ENCODE measurements around the gene CACNA1E.

The CACNA1E gene

DNA sequence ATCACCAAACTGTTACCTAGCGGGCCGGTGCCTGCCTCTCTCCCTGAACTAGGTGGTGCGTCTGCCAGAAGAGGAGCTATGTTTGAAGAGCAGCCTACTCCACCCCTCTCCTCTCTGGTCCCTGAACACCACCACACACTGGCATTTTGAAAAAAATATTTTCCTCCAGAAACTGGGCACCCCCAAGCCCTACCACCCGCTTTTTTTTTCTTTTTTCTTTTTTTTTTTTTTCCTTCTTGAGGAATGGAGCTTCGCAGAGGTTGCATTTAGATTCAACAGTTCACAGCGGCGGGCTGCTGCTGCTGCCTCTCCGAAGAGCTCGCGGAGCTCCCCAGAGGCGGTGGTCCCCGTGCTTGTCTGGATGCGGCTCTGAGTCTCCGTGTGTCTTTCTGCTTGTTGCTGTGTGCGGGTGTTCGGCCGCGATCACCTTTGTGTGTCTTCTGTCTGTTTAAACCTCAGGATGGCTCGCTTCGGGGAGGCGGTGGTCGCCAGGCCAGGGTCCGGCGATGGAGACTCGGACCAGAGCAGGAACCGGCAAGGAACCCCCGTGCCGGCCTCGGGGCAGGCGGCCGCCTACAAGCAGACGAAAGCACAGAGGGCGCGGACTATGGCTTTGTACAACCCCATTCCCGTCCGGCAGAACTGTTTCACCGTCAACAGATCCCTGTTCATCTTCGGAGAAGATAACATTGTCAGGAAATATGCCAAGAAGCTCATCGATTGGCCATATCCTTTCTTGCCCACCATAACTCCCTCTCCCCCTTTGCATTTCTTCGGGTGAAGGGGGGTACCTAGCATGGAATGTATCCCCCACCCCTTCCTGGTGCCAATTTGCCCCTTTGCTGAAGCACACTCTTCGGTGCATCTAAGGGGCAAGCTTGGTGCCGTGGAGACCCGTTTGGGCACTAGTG is at the start of gene CACNA1E:
Gene CACNA1E (plus strand): TSS at position 233 of the 911 bp plus-strand sequence. CDS start 228 bp downstream, at position 461.
- Histone ChIP-seq H3K27ac (ENCODE audit: low read depth, low read length) (no peak within 1 kb of the TSS), H3K4me1 (ENCODE audit: control insufficient read depth, insufficient read depth, low read length) (peaks cover 10% of the 10 kb centered on the region), H3K36me3 (ENCODE audit: control insufficient read depth, insufficient read depth, low read length) (no peaks in the 10 kb centered on the region), H3K9ac (ENCODE audit: low read length) (no peak within 1 kb of the TSS), H3K9me3 (ENCODE audit: control insufficient read depth, insufficient read depth, low read depth, low read length) (no peaks in the 10 kb centered on the region), H3K27me3 (ENCODE audit: control insufficient read depth, insufficient read depth, low read length) (peaks cover 89% of the 10 kb centered on the region), H3K4me3 (ENCODE audit: low read depth, low read length) (peak within 1 kb of the TSS; percentile 53)

DNA sequence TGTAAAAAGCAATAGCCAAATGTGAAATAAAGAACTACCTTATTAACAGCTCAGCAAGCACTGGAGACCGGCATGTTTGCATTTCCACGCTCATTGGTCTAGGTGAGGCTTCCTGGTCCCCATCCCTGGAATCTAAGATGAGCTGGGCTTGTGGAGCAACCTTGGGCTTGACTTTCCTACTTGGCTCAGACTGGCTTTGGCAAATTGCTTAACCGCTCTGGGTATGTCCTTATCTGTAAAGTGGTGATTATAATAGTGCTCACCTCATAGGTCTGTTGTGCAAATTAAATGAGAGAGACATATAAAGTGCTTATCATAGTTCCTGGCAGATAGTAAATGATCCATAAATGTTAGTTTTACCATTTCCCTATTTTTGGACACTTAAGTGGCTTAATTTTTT is 49.4 kb upstream of the CACNA1E start:
- H3K36me3 ChIP-seq (ENCODE audit: control insufficient read depth, insufficient read depth, low read length): no peaks in the 10 kb centered on the region
- H3K27me3 ChIP-seq (ENCODE audit: control insufficient read depth, insufficient read depth, low read length): no peaks in the 10 kb centered on the region; the same call in 1 of the 2 replicates
- no peaks in the 10 kb centered on the region for H3K9me3 ChIP-seq (ENCODE audit: control insufficient read depth, insufficient read depth, low read depth, low read length)
- no peaks in the 10 kb centered on the region for H3K4me1 ChIP-seq (ENCODE audit: control insufficient read depth, insufficient read depth, low read length)
- H3K27ac ChIP-seq (ENCODE audit: low read depth, low read length): no peak overlapping the region
- H3K4me3 ChIP-seq (ENCODE audit: low read depth, low read length): no peak overlapping the region
- no peak overlapping the region for H3K9ac ChIP-seq (ENCODE audit: low read length)

DNA sequence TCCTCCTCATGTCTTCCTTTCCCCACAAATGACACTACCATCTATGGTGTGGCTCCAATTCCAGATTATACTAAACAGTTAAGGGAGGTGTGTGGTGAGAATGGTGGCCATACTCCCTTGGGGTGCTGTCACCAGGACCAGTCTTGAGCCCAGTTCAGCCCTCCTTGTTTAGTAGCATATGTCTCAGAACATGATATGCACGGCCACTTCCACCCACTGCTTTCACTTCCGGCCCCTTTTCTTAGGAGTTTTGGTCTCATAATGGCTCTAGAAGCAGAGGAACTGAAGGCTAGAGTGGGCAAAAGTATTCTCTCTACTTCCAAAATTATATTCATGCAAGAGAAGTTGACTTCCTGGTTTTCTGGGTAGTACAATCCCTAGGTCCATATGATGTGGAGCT is 45.3 kb upstream of the CACNA1E start:
- Histone ChIP-seq H3K9ac (ENCODE audit: low read length) (no peak overlapping the region), H3K36me3 (ENCODE audit: control insufficient read depth, insufficient read depth, low read length) (no peaks in the 10 kb centered on the region), H3K4me1 (ENCODE audit: control insufficient read depth, insufficient read depth, low read length) (no peaks in the 10 kb centered on the region), H3K9me3 (ENCODE audit: control insufficient read depth, insufficient read depth, low read depth, low read length) (no peaks in the 10 kb centered on the region), H3K4me3 (ENCODE audit: low read depth, low read length) (no peak overlapping the region), H3K27me3 (ENCODE audit: control insufficient read depth, insufficient read depth, low read length) (no peaks in the 10 kb centered on the region; the same call in 1 of the 2 replicates), H3K27ac (ENCODE audit: low read depth, low read length) (no peak overlapping the region)

DNA sequence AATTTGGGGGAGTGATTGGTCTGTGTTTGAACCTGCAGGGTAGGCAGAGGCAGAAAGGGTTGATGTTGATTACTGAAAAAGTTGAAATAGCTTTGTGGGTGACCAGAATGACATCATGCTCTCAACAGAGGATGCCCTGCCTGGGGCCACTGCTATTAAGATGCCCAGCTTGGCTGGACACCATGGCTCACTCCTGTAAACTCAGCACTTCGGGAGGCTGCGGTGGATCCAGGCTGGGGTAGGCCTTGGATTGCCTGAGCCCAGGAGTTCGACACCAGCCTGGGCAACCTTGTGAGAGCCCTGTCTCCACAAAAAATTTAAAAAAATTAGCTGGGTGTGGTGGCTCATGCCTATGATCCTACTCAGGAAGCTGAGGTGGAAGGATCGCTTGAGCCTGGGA is 42.8 kb upstream of the CACNA1E start:
- H3K4me1 ChIP-seq (ENCODE audit: control insufficient read depth, insufficient read depth, low read length): no peaks in the 10 kb centered on the region
- H3K27ac ChIP-seq (ENCODE audit: low read depth, low read length): no peak overlapping the region
- H3K27me3 ChIP-seq (ENCODE audit: control insufficient read depth, insufficient read depth, low read length): no peaks in the 10 kb centered on the region; the same call in 1 of the 2 replicates
- H3K9me3 ChIP-seq (ENCODE audit: control insufficient read depth, insufficient read depth, low read depth, low read length): no peaks in the 10 kb centered on the region
- H3K36me3 ChIP-seq (ENCODE audit: control insufficient read depth, insufficient read depth, low read length): no peaks in the 10 kb centered on the region
- no peak overlapping the region for H3K9ac ChIP-seq (ENCODE audit: low read length)
- no peak overlapping the region for H3K4me3 ChIP-seq (ENCODE audit: low read depth, low read length)

DNA sequence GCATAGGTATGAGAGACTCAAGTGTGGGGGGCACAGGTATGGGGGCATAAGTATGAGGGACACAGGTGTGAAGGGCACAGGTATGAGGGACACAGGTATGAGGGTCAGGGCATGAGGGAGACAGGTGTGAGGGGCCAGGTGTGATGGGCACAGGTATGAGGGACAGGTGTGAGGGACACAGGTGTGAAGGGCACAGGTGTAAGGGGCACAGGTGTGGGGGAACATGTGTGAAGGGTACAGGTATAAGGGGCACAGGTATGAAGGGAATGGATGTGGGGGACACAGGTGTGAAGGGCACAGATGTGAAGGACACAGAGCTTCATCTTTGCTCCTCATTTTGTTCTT is 41.2 kb upstream of the CACNA1E start:
- Histone ChIP-seq H3K36me3 (ENCODE audit: control insufficient read depth, insufficient read depth, low read length) (no peaks in the 10 kb centered on the region), H3K4me1 (ENCODE audit: control insufficient read depth, insufficient read depth, low read length) (no peaks in the 10 kb centered on the region), H3K4me3 (ENCODE audit: low read depth, low read length) (no peak overlapping the region), H3K27me3 (ENCODE audit: control insufficient read depth, insufficient read depth, low read length) (no peaks in the 10 kb centered on the region; the same call in 1 of the 2 replicates), H3K9ac (ENCODE audit: low read length) (no peak overlapping the region), H3K27ac (ENCODE audit: low read depth, low read length) (no peak overlapping the region), H3K9me3 (ENCODE audit: control insufficient read depth, insufficient read depth, low read depth, low read length) (no peaks in the 10 kb centered on the region)

DNA sequence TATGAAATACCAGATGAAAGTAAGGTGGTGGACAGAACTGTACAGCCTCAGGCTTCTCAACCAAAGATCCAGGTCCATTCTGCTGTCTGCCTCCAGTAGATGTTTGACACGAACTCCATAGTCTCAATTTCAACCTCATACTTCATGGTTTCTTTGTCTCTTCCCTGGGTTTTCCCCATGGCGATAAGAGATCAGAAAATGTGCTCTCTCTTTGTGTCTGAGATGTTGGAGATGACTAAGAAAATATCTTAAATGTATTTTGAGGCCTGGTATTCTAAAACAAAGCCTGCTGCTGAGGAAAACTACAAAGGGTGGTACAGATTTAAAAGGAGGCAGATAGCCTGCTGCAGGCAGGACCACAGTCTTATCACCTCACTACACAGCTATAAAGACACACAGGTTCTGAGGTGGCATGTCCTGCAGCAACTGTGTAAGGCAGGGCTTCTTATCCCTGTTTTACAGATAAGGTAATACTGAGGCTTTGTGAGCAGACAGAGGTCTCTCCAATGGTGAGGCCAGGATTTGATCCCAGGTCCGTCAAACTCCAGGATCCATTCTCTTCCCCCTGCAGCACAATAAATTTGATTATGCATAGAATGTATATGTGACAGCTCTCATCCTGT is 40.0 kb upstream of the CACNA1E start:
- H3K27ac ChIP-seq (ENCODE audit: low read depth, low read length): no peak overlapping the region
- no peaks in the 10 kb centered on the region for H3K4me1 ChIP-seq (ENCODE audit: control insufficient read depth, insufficient read depth, low read length)
- H3K9me3 ChIP-seq (ENCODE audit: control insufficient read depth, insufficient read depth, low read depth, low read length): peaks cover 6% of the 10 kb centered on the region; the same call in 1 of the 2 replicates
- H3K36me3 ChIP-seq (ENCODE audit: control insufficient read depth, insufficient read depth, low read length): no peaks in the 10 kb centered on the region
- no peak overlapping the region for H3K9ac ChIP-seq (ENCODE audit: low read length)
- no peaks in the 10 kb centered on the region for H3K27me3 ChIP-seq (ENCODE audit: control insufficient read depth, insufficient read depth, low read length)
- no peak overlapping the region for H3K4me3 ChIP-seq (ENCODE audit: low read depth, low read length)

DNA sequence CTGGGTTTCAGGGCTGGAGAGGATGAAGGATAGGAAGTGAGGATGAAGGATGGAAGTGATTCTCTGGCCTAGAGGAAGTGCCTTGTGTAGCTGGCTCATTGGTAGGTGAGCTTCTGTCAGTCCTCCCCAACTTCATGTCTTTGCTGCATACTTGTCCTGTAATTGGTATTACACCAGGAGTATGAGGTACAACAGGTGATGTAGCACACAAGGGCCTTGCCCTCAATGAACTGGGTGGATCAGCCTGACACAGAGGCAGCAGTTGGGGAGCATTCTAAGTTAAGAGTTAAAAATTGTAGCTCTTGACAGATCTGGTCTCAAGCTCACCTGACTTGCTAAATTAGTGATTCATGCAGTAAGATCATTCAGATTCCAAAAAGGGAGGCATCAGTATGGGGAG is 37.9 kb upstream of the CACNA1E start:
- Histone ChIP-seq H3K4me3 (ENCODE audit: low read depth, low read length) (no peak overlapping the region), H3K27me3 (ENCODE audit: control insufficient read depth, insufficient read depth, low read length) (no peaks in the 10 kb centered on the region), H3K36me3 (ENCODE audit: control insufficient read depth, insufficient read depth, low read length) (no peaks in the 10 kb centered on the region), H3K9ac (ENCODE audit: low read length) (no peak overlapping the region), H3K4me1 (ENCODE audit: control insufficient read depth, insufficient read depth, low read length) (no peaks in the 10 kb centered on the region), H3K9me3 (ENCODE audit: control insufficient read depth, insufficient read depth, low read depth, low read length) (peaks cover 6% of the 10 kb centered on the region; the same call in 1 of the 2 replicates), H3K27ac (ENCODE audit: low read depth, low read length) (no peak overlapping the region)

DNA sequence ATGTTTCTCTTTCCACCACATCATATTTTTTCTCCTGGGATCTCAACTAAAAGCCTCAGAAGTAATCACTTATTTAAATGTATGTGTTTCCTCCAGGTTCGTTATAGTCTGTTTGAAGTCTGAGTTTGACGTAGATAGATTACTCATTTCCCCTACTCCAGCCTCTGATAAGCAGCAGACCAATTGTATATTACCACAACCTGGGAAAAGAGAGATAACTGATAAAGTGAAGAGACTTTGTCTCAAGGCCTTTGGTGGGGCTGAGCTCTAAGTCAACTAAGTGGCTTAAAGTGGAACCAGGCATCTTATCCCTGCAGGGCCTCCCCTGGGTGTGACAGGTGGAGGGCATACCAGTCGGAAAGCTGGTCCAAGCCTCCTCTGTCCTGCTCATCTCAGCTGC is 34.9 kb upstream of the CACNA1E start:
- Histone ChIP-seq H3K9ac (ENCODE audit: low read length) (no peak overlapping the region), H3K27me3 (ENCODE audit: control insufficient read depth, insufficient read depth, low read length) (no peaks in the 10 kb centered on the region), H3K36me3 (ENCODE audit: control insufficient read depth, insufficient read depth, low read length) (no peaks in the 10 kb centered on the region), H3K4me1 (ENCODE audit: control insufficient read depth, insufficient read depth, low read length) (no peaks in the 10 kb centered on the region), H3K4me3 (ENCODE audit: low read depth, low read length) (no peak overlapping the region), H3K9me3 (ENCODE audit: control insufficient read depth, insufficient read depth, low read depth, low read length) (peaks cover 6% of the 10 kb centered on the region; the same call in 1 of the 2 replicates), H3K27ac (ENCODE audit: low read depth, low read length) (no peak overlapping the region)

DNA sequence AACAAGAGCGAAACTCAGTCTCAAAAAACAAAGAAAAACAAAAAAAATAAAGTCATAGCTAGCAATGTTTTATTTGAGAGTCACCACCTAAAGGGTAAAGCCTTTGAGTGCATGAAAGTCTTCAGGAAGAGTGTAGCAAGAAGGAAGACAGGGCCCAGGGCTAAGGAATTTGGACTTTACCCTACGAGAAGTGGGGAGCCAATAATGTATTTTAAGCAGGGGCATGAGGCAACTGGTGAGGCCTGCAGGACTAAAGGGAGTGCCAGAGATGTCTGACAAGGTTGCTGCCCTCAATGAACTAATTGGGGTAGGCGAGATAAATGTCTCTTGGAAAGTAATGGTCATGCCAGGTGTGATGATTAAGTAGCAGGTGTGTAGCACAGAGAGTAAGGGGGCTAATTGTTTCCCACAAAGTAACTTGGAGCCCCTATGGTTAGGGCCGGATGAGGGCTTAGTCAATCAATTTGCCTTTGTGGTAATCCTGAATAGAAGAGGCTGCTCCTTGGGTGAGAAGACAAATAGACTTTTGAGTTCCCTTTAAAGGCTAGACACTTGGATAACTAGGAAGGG is 31.6 kb upstream of the CACNA1E start:
- 0 out of 2 replicates have a peak, but pooled peaks cover 2% of the 10 kb centered on the region for H3K27me3 ChIP-seq (ENCODE audit: control insufficient read depth, insufficient read depth, low read length)
- H3K4me3 ChIP-seq (ENCODE audit: low read depth, low read length): no peak overlapping the region
- H3K36me3 ChIP-seq (ENCODE audit: control insufficient read depth, insufficient read depth, low read length): no peaks in the 10 kb centered on the region
- no peaks in the 10 kb centered on the region for H3K4me1 ChIP-seq (ENCODE audit: control insufficient read depth, insufficient read depth, low read length)
- H3K9ac ChIP-seq (ENCODE audit: low read length): no peak overlapping the region
- H3K9me3 ChIP-seq (ENCODE audit: control insufficient read depth, insufficient read depth, low read depth, low read length): peaks cover 6% of the 10 kb centered on the region; the same call in 1 of the 2 replicates
- no peak overlapping the region for H3K27ac ChIP-seq (ENCODE audit: low read depth, low read length)

DNA sequence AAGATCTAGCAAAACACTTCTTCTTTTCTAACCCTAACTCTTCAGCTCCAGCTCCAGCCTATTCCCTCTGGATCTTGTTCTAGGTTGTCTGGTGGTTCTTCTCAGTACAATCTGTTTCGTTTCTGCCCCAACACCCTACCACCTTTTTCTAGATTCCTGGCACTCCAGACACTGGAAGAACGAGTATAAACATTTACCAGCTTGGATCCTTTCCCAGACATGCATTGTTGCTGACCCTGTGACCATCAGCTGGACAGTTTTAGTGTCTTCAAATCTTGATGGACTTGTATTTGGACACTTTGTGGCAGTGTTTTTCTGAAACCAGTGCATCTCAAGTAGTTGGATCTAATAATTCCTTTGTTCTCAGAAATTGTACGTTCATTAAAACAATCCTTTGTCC is 30.6 kb upstream of the CACNA1E start:
- no peaks in the 10 kb centered on the region for H3K36me3 ChIP-seq (ENCODE audit: control insufficient read depth, insufficient read depth, low read length)
- no peak overlapping the region for H3K4me3 ChIP-seq (ENCODE audit: low read depth, low read length)
- H3K9ac ChIP-seq (ENCODE audit: low read length): no peak overlapping the region
- no peak overlapping the region for H3K27ac ChIP-seq (ENCODE audit: low read depth, low read length)
- H3K9me3 ChIP-seq (ENCODE audit: control insufficient read depth, insufficient read depth, low read depth, low read length): peaks cover 10% of the 10 kb centered on the region; the same call in 1 of the 2 replicates
- 0 out of 2 replicates have a peak, but pooled peaks cover 2% of the 10 kb centered on the region for H3K27me3 ChIP-seq (ENCODE audit: control insufficient read depth, insufficient read depth, low read length)
- no peaks in the 10 kb centered on the region for H3K4me1 ChIP-seq (ENCODE audit: control insufficient read depth, insufficient read depth, low read length)
